ENCODE data around the gene DPP10.

GRCh38 chr2:114859726-114860510 lies 417.5 kb downstream of the DPP10 start:
- TF ChIP-seq CTCF (IDR thresholded peaks at IDR 0.05) = no peak
- TF ChIP-seq EZH2 (IDR thresholded peaks at IDR 0.05) = no peak

All from neural progenitor cell (in vitro differentiated cells).